Activated CD4-positive, alpha-beta T cell treated with anti-CD3 and anti-CD28 coated beads, Interleukin-2, amount 50 U/mL, for 48 hours (primary cell): Measurements from ENCODE around the gene PHF11.
"Not testable (repeated sequence)": the region's sequence is repeated elsewhere in the genome, so short reads cannot be mapped to it uniquely, and the experiment has no call there.

Experiments used
- DNase-seq, 2 experiments: peaks; one replicate each; pipeline ENCODE4 v3.0.0-alpha.2; 2020

PHF11 gene

DNA sequence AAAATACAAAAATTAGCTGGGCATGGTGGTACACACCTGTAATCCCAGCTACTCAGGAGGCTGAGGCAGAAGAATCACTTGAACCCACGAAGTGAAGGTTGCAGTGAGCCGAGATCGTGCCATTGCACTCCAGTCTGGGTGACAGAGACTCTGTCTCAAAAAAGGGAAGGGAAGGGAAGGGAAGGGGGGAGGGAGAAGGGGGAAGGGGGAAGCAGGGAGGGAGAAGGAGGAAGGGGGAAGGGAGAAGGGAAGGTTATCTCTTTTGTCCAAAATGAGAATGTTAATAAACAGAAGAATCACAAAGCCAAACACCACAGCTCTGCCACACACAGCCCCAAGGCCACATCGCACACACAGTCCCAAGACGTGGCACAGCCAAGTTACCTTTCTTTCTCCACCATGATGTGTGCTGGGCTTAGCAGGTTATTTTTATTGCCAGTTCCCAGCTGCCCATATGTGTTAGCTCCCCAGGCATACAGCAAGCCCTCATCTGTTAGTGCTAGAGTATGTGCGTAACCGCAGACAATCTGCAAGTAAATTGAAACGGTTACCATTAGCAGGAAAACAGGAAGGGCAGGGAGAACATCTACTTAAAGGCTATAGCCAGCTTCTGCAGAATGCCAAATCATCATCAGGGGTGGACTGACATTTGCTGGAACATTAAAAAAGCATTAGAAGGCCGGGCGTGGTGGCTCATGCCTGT is 55.3 kb downstream of the PHF11 start:
- DNase-seq, result no peak

DNA sequence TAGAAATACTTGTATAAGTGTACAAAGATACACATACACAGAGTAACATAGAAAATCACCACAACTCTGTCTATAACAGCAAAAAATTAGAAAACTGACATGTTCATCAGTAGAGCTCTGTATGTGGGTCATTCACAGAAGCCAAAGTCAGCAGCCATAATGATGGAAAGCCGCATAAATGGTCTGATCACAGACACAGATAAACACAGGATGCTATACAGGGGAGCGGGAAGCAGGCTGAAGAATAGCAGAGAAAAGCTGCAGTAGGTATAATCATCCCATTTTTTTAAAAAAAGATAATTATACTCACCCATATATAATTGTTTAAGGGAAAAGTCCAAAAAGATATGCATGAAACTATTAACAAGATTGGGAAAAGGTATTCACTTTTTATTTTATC is 58.1 kb downstream of the PHF11 start:
- no peak for DNase-seq

DNA sequence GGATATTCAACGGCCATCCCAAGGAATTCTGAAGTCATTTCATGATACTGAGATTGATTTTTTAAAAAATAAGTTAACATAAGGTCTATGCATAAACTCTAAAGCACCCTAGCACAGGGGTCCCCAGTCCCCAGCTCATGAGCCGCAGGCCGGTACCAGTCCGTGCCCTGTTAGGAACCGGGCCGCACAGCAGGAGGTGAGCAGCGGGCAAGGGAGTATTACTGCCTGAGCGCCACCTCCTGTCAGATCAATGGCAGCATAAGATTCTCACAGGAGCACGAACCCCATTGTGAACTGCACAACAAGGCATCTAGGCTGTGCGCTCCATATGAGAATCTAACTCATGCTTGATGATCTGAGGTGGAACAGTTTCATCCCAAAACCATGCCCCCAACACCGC is 58.6 kb downstream of the PHF11 start:
- DNase-seq, result no peak

DNA sequence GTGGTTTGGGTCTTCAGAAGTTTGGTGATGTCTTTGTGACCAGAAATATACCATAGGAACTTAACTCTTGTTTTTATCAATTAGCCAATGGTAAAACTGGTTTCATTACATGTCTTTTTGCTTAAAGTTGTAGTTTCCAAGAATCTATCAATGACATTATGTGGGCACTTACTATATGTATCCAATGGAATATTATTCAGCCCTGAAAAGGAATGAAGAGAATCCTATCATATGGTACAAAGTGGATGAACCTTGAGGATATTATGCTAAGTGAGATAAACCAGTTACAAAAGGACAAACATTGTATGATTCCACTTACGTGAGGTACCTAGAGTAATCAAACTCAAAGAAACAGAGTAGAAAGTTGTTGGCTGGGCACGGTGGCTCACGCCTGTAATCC is 63.3 kb downstream of the PHF11 start:
- DNase-seq, result no peak

DNA sequence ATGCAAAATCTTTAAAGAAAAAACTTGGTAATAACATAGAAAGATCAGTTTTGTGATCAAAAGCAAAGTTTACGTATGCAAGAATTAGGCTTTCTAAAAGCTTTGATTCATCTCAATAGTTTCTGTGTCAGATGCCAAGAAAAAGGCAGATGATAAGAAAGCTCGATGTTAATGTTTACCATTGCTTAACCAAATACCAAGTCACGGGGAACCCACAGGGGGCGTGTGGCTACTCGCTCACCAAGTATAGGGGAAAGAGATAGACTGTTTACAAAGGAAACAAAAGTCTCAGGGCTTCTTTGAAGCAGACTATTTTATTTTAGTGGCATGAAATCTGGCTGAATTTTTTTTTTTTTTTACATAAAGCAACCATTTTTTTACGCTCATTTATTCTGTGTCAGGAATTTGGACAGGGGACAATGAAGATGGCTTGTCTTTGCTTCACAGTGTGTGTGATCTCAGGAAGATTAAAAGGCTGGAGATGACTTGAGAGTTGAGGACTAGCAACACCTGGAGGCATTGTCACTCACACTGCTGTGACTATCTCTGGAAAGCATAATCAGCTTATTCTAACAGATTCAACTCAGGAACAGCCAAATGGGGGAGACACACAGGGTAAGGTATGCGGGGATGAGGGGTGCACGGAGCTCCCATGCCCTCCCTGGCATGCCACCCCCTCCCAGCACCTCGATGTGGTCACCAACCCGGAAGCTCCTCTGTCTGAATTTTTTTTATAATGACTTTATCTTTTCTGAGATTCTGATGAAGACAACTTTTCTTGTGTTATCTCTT is 64.7 kb downstream of the PHF11 start:
- DNase-seq, result no peak

DNA sequence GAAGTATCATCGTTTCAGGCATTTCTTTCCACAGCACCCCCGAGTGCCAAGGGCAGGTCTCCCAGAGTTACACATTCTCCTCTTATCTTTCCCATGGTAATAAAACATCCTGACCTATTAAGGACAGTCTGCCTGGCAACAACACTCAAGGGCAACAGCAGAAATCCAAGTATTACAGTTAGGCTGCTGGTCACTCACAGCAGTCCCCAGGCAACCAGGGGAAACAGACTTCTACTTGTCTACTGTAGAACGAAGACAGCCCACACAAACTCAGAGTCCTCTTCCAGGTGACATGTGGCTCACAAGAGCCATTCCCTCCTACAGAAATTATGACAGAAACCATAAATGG is 65.3 kb downstream of the PHF11 start:
- no peak for DNase-seq

DNA sequence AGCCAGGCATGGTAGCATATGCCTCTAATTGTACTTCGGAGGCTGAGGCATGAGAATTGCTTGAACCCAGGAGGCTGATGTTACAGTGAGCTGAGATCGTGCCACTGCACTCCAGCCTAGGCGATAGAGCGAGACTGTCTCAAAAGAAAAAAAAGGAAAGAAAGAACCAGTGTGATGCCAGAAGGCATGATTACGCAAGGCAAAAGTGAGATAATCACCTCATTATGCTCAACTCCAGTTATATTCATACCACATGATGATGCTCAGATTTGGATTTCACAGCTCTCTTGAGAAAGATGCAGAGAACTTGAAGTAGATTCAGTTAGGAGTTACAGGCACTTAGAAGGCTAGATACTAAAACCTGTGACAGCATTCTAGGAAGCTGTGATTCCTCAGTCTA is 67.8 kb downstream of the PHF11 start:
- DNase-seq, result no peak

DNA sequence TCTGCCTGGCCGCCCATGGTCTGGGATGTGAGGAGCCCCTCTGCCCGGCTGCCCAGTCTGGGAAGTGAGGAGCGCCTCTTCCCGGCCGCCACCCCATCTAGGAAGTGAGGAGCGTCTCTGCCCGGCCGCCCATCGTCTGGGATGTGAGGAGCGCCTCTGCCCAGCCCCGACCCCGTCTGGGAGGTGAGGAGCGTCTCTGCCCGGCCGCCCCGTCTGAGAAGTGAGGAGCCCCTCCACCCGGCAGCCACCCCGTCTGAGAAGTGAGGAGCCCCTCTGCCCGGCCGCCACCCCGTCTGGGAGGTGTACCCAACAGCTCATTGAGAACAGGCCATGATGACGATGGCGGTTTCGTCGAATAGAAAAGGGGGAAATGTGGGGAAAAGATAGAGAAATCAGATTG is 69.7 kb downstream of the PHF11 start:
- not testable (repeated sequence) for DNase-seq

DNA sequence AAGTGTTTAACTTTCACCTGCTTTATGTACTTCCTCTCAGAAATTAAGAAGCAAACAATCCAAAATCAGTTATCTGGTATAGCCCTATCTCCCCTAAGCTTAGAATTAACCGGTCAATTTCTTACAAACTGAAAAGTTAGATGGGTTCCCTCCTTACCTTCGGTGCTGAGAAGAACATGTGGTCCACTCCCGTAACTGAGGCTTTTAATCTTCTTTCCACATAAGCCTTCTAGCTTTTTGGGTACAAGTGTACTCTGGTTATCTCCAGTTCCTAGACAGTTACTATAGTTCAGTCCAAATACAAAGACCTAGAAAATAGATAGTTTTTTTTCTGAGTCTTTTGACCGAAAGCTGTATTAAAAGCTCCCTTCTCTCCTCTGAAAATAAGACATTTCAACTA is 70.7 kb downstream of the PHF11 start:
- DNase-seq, result no peak

DNA sequence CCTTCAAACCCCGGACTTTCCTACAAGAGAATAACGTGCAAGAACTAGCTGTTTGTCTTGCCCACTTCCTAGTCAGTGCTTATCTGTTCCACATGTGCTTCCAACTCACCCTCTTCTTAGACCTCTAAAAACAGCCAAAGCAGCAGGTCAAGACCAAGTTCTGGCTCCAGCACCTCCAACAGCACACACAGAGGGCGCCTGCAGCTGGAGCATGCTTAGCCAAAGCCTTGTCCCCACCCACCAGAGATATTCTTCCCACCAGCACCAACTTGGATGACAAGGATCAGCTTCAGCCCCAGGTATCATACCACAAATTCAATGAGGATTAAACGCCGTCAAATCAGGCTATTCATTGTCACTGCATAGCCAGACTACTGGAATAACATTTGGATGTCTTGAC is 71.7 kb downstream of the PHF11 start:
- no peak for DNase-seq

DNA sequence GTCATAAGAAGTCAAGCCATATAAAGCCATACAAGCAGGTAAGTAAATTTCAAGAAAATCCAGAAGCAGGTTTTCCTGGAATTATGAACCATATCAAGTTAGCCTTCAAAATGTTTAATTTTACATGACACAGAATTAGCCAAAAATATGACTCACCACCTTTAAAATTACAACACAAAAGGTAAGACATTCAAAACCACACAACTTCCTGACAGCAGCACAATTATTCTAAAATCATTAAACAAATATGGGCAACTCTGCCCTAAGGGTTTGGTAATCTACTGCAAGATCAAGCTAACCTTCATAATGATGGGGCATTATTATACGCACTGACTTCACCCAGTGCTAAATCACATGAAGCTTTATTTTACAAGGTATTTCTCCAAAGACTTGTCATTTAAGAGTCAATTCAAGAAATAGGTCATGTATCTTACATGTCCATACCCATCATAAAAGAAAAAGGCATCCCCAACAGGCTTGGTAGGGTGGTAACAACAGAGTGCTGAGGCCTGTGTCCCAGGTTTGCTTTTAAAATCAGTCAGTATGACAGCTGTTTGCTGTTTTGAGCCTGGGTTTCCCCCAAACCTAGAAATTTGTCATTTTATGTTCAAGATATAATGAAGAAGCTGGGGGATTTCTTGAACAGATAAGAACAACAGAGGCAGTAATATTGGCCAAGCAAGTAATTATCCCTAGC is 74.4 kb downstream of the PHF11 start:
- DNase-seq, result no peak

DNA sequence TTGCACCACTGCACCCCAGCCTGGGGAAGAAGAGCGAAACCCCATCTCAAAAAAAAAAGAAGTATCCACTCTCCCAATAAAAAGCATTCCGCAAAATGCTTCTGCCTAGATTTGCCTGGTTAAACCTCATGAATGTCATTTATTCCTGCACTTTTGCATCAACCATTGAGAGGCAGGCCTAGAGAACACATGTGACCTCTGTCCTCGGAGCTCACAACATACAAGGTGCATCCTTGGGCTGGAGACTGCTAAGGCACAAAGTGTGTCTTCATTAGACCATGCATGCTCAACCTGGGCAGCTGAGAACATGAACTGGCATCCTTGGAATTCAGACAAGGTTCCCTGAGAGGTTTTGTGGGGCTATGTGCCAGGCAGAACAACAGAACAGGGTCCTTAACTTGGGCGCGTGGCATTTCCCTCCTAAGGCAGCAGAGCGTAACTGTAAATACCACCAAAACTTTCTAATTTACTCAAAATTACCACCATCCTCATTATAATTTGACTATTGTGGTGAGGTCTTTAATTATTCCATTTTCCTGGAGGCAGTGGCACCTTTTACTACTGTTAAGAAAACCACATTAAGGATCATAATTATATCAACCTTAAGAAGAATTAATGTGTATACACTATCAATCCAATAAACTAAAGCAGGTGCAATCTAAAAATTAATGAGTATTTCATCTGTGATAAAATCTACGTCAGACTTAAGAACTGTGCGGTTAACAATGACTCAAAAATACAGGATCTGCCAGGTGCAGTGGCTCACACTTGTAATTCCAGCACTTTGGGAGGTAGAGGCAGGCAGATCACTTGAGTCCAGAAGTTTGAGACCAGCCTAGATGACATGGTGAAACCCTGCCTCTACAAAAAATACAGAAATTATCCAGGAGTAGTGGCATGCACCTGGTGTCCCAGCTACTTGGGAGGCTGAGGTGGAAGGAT is 75.8 kb downstream of the PHF11 start:
- DNase-seq, result no peak
